ENCODE results near the gene TTC9B. TPM values are rescaled to one million over a fixed set of nuclear protein-coding genes. Genes with fewer than 3 reads are reported as not detected.

Gene TTC9B
- total and polyA plus RNA-seq, 2 of the 4 experiments (the other 2 are of a cell fraction), result not detected

GRCh38 chr19:40267601-40267997, 49.4 kb upstream of the TTC9B start:
- BruUV-seq (replicated peaks), result no TSS peak
- H3K79me1 ChIP-seq (ENCODE audit: low read depth in 1 of 2, low read length in 2 of 2), result peaks cover 28 to 97% of the 10 kb centered on the region in 2 experiments
- H4K5ac ChIP-seq (ENCODE audit: low read depth, low read length), result no peak overlapping the region
- WGBS, 2 experiments (ENCODE audit: extremely low coverage in 2 of 2, insufficient read length in 1 of 2), result 86% methylated on average over 4 of the region's 6 CpGs; no CpG with 5 or more reads in 1 of the 2 experiments
- dilution Hi-C loops (cut with HindIII; ENCODE audit: low sequenced_read_pairs, unreplicated experiment) (no loop called here), intact Hi-C loops (cut with micrococcal nuclease) (no loop called here), in situ Hi-C loops (cut with MboI; ENCODE audit: low sequenced_read_pairs) (no loop called here)
- no peak overlapping the region for H3K4ac ChIP-seq (ENCODE audit: low read depth, low read length)
- TF ChIP-seq FOS (IDR thresholded peaks at IDR 0.05; ENCODE audit: low read depth, low read length), result no peak
- TF ChIP-seq RFX5 (IDR thresholded peaks at IDR 0.05; ENCODE audit: low read depth, low read length), result no peak
- no peak for TF ChIP-seq CTCF (conservative IDR thresholded peaks at IDR 0.05; ENCODE audit: low read depth, low read length)
- TF ChIP-seq USF2 (IDR thresholded peaks at IDR 0.05; ENCODE audit: low read depth, low read length), result no peak
- no peak for TF ChIP-seq ELK1 (IDR thresholded peaks at IDR 0.05; ENCODE audit: borderline replicate concordance, low read depth, low read length)
- no peak for TF ChIP-seq MAZ (IDR thresholded peaks at IDR 0.05; ENCODE audit: borderline replicate concordance, low read depth, low read length)
- TF ChIP-seq SMC3 (IDR thresholded peaks at IDR 0.05; ENCODE audit: low read depth, low read length), result no peak
- TF ChIP-seq POLR2A (IDR thresholded peaks at IDR 0.05; ENCODE audit: low read depth, low read length), result no peak
- no peak for TF ChIP-seq RCOR1 (IDR thresholded peaks at IDR 0.05; ENCODE audit: insufficient replicate concordance, low read length)
- TF ChIP-seq NFE2L2 (IDR thresholded peaks at IDR 0.05; ENCODE audit: low read depth, low read length), result no peak
- no peak for TF ChIP-seq CEBPB (IDR thresholded peaks at IDR 0.05; ENCODE audit: low read depth, low read length)
- TF ChIP-seq CHD1 (IDR thresholded peaks at IDR 0.05; ENCODE audit: low read depth, low read length), result no peak
- no peak for TF ChIP-seq MAFK (IDR thresholded peaks at IDR 0.05; ENCODE audit: low read depth, low read length)
- no peak for TF ChIP-seq BHLHE40 (IDR thresholded peaks at IDR 0.05; ENCODE audit: low read depth, low read length)
- TF ChIP-seq RAD21 (IDR thresholded peaks at IDR 0.05; ENCODE audit: low read length), result no peak
- no peak for TF ChIP-seq MXI1 (IDR thresholded peaks at IDR 0.05; ENCODE audit: borderline replicate concordance, low read depth, low read length)
- H3K9me3 ChIP-seq (ENCODE audit: control insufficient read depth, insufficient read depth, low read length), result no peaks in the 10 kb centered on the region
- no peak overlapping the region for H2BK120ac ChIP-seq (ENCODE audit: low read depth, low read length)
- no peak overlapping the region for H3K4me3 ChIP-seq (ENCODE audit: insufficient read depth, low read depth, low read length)
- no peak overlapping the region for H3K27ac ChIP-seq (ENCODE audit: insufficient read depth, low read length)
- POLR2A ChIA-PET (ENCODE audit: unreplicated experiment), result no interaction called here
- H4K91ac ChIP-seq (ENCODE audit: insufficient read depth, low read depth, low read length), result no peak overlapping the region
- no peak overlapping the region for H2BK20ac ChIP-seq (ENCODE audit: low read depth, low read length)
- ATAC-seq (ENCODE audit: low read depth) (no peak), DNase-seq (no peak)
- no peak overlapping the region for H3K4me2 ChIP-seq (ENCODE audit: low read depth, low read length)
- H3K56ac ChIP-seq (ENCODE audit: extremely low read depth, insufficient read depth, low read length), result no peak overlapping the region
- H3K9ac ChIP-seq (ENCODE audit: low read depth, low read length), result no peak overlapping the region
- peaks cover 5% of the 10 kb centered on the region for H3K4me1 ChIP-seq (ENCODE audit: control insufficient read depth, insufficient read depth, low read length)
- H2AK9ac ChIP-seq (replicated peaks; ENCODE audit: low read depth, low read length, poor library complexity), result peak overlapping the region; percentile 68
- H4K20me1 ChIP-seq (ENCODE audit: insufficient read depth, low read length), result peaks cover 83% of the 10 kb centered on the region
- no peak overlapping the region for H2AK5ac ChIP-seq (ENCODE audit: low read depth, low read length)
- peaks cover 19% of the 10 kb centered on the region for H3K9me1 ChIP-seq (ENCODE audit: insufficient read depth, low read length)
- H2AFZ ChIP-seq (replicated peaks; ENCODE audit: low read length, poor library complexity), result no peak overlapping the region
- H3K36me3 ChIP-seq (ENCODE audit: control insufficient read depth, insufficient read depth, low read length), result peaks cover 28% of the 10 kb centered on the region
- no peak overlapping the region for H4K8ac ChIP-seq (ENCODE audit: low read depth in 2 of 2, low read length in 2 of 2)
- H3K14ac ChIP-seq (replicated peaks; ENCODE audit: low read depth, low read length), result no peak overlapping the region
- no peak overlapping the region for H2BK5ac ChIP-seq (ENCODE audit: low read depth, low read length, poor library complexity, severe bottlenecking)
- H3K23ac ChIP-seq (ENCODE audit: low read depth, low read length), result no peak overlapping the region
- H2BK15ac ChIP-seq (ENCODE audit: low read depth, low read length), result no peak overlapping the region; the same call in 2 of the 3 replicates
- H3K18ac ChIP-seq (ENCODE audit: low read depth, low read length), result no peak overlapping the region
- no peaks in the 10 kb centered on the region for H3K27me3 ChIP-seq (ENCODE audit: control insufficient read depth, insufficient read depth, low read length)
- CTCF ChIA-PET, result no interaction called here
